BLaER1 treated with 17β-estradiol and CSF1 and Interleukin-3, amounts not matched to agents 10 nM and 100 nM (cell line): ENCODE data around the gene QPRT.
"Not testable (repeated sequence)": the region's sequence is repeated elsewhere in the genome, so short reads cannot be mapped to it uniquely, and the experiment has no call there.

Experiments used
- H3K27ac ChIP-seq, 11 experiments: shearing (Covaris generic); formaldehyde crosslinking; 2 replicates each; pipeline ENCODE4 v1.8.1; 2022
- H3K27me3 ChIP-seq, 11 experiments: shearing (Covaris generic); formaldehyde crosslinking; 2 replicates each; pipeline ENCODE4 v1.8.1; 2022
- H3K36me3 ChIP-seq, 11 experiments: shearing (Covaris generic); formaldehyde crosslinking; 2 replicates each; pipeline ENCODE4 v1.8.1; 2022
- H3K4me1 ChIP-seq, 10 experiments: shearing (Covaris generic); formaldehyde crosslinking; 2 replicates each; pipeline ENCODE4 v1.8.1; 2022
- H3K4me2 ChIP-seq, 11 experiments: shearing (Covaris generic); formaldehyde crosslinking; 2 replicates each; pipeline ENCODE4 v1.8.1; 2022
- H3K4me3 ChIP-seq, 10 experiments: shearing (Covaris generic); formaldehyde crosslinking; 2 replicates each; pipeline ENCODE4 v1.8.1; 2022
- H3K9ac ChIP-seq, 11 experiments: shearing (Covaris generic); formaldehyde crosslinking; 2 replicates each; pipeline ENCODE4 v1.8.1; 2022
- H3K9me3 ChIP-seq, 11 experiments: shearing (Covaris generic); formaldehyde crosslinking; replicated peaks in 1 of 11; 2 replicates each; pipeline ENCODE4 v1.8.1; 2022
- H4K20me1 ChIP-seq, 11 experiments: shearing (Covaris generic); formaldehyde crosslinking; 2 replicates each; pipeline ENCODE4 v1.8.1; 2022
- Cebpa-rat ChIP-seq, 11 experiments: shearing (Covaris generic); IDR thresholded peaks; 2 replicates each; pipeline ENCODE4 v1.8.1; 2022

The QPRT gene

DNA sequence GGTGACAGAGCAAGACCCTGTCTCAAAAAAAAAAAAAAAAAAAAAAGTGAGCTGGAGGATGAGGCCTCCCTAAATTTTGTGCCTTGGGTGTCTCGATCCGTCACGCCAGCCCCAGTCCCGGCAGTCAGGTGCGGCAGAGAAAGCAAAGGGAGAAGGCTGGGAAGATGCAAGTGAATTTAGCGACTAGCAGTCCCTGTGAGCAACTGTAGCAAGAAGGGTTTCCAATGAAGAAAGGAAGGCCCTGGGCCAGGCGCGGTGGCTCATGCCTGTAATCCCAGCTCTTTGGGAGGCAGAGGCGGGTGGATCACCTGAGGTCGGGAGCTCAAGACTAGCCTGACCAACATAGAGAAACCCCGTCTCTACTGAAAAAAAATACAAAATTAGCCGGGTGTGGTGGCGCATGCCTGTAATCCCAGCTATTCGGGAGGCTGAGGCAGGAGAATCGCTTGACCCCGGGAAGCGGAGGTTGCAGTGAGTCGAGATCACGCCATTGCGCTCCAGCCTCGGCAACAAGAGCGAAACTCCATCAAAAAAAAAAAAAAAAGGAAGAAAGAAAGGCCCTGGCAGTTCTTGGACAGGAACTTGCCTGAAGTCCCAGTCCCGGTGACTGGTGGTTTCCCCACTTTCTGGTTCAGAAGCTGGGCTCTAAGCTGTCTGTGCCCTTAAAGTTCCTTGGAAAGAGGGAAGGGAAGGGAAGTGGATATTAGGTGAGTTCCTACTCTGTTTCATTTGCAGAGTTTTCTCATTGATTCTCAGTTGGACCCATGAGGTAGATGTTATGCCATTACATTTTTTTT, 1.8 kb upstream of the QPRT start:
- peak overlapping the region in 9 of 11 experiments; percentile 0 to 93 (median 86); a peak in 14 of 22 replicates for H3K27ac ChIP-seq
- no peak overlapping the region for H3K4me3 ChIP-seq

DNA sequence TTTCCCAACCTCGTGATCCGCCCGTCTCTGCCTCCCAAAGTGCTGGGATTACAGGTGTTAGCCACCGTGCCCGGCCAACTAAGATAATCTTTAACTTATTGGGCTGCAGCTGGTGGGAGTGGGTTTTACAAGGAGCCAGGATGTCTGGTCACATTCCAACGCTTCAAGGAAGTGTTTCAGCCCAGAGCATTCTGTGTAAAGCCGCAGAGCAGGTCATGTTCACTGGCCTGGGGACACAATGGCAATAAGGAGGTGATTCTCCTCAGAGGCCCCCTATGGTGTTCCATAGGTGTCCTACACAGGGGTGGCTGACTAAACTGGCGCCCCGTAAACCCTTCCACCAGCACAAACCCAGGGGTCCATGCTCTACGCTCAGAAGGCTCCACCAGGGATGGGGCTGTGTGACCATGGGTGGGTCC, 1.2 kb downstream of the QPRT start:
- peak overlapping the region; percentile 46 to 70 (median 59) for H3K4me3 ChIP-seq
- no peak for TF ChIP-seq Cebpa-rat (IDR thresholded peaks at IDR 0.05)
- peak overlapping the region in 10 of 11 experiments; percentile 60 to 93 (median 86); a peak in 21 of 22 replicates for H3K27ac ChIP-seq
- H3K36me3 ChIP-seq, result peaks cover 0 to 25% (median 10%) of the 10 kb centered on the region in 11 experiments; a peak in 14 of 22 replicates
- no peaks in the 10 kb centered on the region for H3K27me3 ChIP-seq
- peaks cover 61 to 97% (median 92%) of the 10 kb centered on the region in 10 experiments for H3K4me1 ChIP-seq
- H3K4me2 ChIP-seq, result peak overlapping the region; percentile 78 to 97 (median 90)
- H3K9me3 ChIP-seq, result no peaks in the 10 kb centered on the region
- H3K9ac ChIP-seq, result peak overlapping the region; percentile 64 to 86 (median 78); a peak in 21 of 22 replicates
- peaks cover 0 to 13% (median 0%) of the 10 kb centered on the region in 11 experiments; a peak in 3 of 22 replicates for H4K20me1 ChIP-seq

More for the DNA sequence above, 1.8 kb upstream of the QPRT start:
- Histone ChIP-seq H3K4me1 (peaks cover 74 to 100% (median 98%) of the 10 kb centered on the region in 10 experiments), H3K27me3 (no peaks in the 10 kb centered on the region), H4K20me1 (peaks cover 0 to 33% (median 0%) of the 10 kb centered on the region in 11 experiments; a peak in 6 of 22 replicates), H3K4me2 (peak overlapping the region; percentile 78 to 97 (median 90)), H3K9ac (peak overlapping the region in 8 of 11 experiments; percentile 2 to 80 (median 40); a peak in 10 of 22 replicates), H3K9me3 (no peaks in the 10 kb centered on the region), H3K36me3 (peaks cover 0 to 6% (median 0%) of the 10 kb centered on the region in 11 experiments; a peak in 3 of 22 replicates)
- no peak for TF ChIP-seq Cebpa-rat (IDR thresholded peaks at IDR 0.05)

DNA sequence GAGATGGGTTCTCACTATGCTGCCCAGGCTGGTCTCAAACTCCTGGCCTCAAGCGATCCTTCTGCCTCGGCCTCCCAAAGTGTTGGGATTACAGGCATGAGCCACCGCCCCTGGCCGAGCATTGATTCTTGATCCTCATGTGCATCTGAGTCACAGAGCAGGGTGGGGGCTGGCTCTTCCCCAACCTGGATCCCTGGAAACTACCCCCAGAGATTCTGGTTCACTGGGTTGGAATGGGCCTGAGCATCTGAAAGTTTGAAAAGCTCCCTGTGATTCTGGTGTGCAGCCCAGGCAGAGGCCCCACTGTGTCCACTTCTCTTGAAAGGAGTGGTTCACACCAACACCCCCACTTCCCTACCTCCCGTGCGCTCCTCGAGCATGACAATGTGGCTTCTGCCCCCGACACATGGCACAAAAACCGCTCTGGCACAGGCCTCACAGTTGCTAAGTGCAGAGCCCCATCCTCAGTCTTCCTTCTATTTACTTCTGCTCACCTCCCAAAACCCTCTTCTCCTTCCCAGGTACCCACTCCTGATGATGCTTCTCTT, 4.6 kb downstream of the QPRT start:
- peaks cover 42 to 92% (median 85%) of the 10 kb centered on the region in 10 experiments for H3K4me1 ChIP-seq
- no peaks in the 10 kb centered on the region for H4K20me1 ChIP-seq
- no peak overlapping the region for H3K4me3 ChIP-seq

DNA sequence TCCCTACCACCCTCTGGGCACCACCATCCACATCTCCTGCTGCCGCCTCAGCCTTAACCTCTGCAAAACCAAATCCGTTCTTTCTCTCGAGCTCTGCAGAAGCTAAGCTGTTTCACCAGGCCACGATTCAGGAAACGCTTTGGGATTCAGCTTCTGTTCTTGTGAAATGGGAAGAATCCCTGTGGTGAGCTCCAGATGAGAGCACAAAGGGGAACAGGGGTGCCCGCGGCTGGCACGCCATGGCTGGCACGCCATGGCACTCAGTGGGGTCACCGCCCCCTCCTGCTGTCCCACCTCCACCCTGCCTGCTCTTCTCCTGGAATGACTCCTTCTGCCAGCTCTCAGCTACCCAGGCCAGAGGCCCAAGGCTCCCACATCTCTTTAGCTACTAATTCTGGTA, 5.7 kb downstream of the QPRT start:
- Histone ChIP-seq H3K4me3 (no peak overlapping the region), H3K9me3 (peaks cover 0 to 4% (median 0%) of the 10 kb centered on the region in 11 experiments; a peak in 2 of 22 replicates), H3K4me1 (peaks cover 32 to 89% (median 74%) of the 10 kb centered on the region in 10 experiments), H3K36me3 (peaks cover 0 to 42% (median 13%) of the 10 kb centered on the region in 11 experiments; a peak in 14 of 22 replicates), H3K9ac (0 out of 22 replicates have a peak overlapping the region, but pooled peaks of 2 of the 11 experiments have one; percentile 5 to 22), H4K20me1 (no peaks in the 10 kb centered on the region), H3K27me3 (no peaks in the 10 kb centered on the region), H3K4me2 (peak overlapping the region in 8 of 11 experiments; percentile 21 to 75 (median 37); a peak in 14 of 22 replicates), H3K27ac (peak overlapping the region in 1 of 11 experiments; percentile 40; a peak in 3 of 22 replicates)
- no peak for TF ChIP-seq Cebpa-rat (IDR thresholded peaks at IDR 0.05)

More for the DNA sequence above, 4.6 kb downstream of the QPRT start:
- peak overlapping the region in 2 of 11 experiments; percentile 3 to 12; a peak in 1 of 22 replicates for H3K27ac ChIP-seq
- no peak for TF ChIP-seq Cebpa-rat (IDR thresholded peaks at IDR 0.05)
- H3K4me2 ChIP-seq, result peak overlapping the region in 10 of 11 experiments; percentile 12 to 75 (median 37); a peak in 15 of 22 replicates
- peaks cover 0 to 33% (median 13%) of the 10 kb centered on the region in 11 experiments; a peak in 14 of 22 replicates for H3K36me3 ChIP-seq
- H3K9ac ChIP-seq, result no peak overlapping the region
- no peaks in the 10 kb centered on the region for H3K27me3 ChIP-seq
- no peaks in the 10 kb centered on the region for H3K9me3 ChIP-seq

DNA sequence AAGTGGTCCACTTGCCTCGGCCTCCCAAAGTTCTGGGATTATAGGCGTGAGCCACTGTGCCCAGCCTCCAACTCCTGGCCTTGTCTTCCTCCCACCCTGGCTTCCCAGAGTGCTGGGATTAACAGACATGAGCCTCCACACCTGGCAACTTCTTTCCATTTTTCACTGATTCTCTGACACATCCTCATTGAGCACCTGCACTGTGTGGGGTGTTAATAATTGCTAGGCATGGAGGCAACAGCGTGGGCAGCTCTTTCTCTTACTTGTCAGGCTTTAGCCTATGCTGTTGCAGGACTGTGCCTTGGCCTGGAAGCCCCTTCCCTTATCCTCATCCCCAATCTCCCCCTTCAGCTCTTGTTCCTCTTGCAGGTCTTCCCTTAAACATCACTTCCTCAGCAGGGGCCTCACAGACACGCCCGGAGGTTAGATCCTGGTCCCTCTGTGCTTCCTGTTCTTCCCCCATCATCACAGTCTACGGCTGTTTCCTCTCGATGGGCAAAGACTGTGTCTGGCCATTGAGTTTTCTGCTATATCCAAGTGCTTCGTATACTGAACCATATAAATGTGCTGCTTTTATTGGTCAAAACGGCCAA, 7.9 kb downstream of the QPRT start:
- peaks cover 24 to 78% (median 62%) of the 10 kb centered on the region in 10 experiments for H3K4me1 ChIP-seq

GRCh38 chr16:29687755-29688154, 8.8 kb downstream of the QPRT start:
- no peak overlapping the region for H3K4me3 ChIP-seq
- peak overlapping the region in 3 of 11 experiments; percentile 24 to 50 (median 29); a peak in 4 of 22 replicates for H3K27ac ChIP-seq
- 0 out of 22 replicates have a peak overlapping the region, but pooled peaks of 1 of the 11 experiments have one; percentile 21 for H3K9ac ChIP-seq
- H3K4me1 ChIP-seq, result peaks cover 24 to 79% (median 62%) of the 10 kb centered on the region in 10 experiments
- no peak for TF ChIP-seq Cebpa-rat (IDR thresholded peaks at IDR 0.05)
- peaks cover 0 to 15% (median 5%) of the 10 kb centered on the region in 11 experiments; a peak in 5 of 22 replicates for H3K9me3 ChIP-seq
- H3K4me2 ChIP-seq, result peak overlapping the region in 10 of 11 experiments; percentile 60 to 86 (median 68); a peak in 17 of 22 replicates
- H4K20me1 ChIP-seq, result no peaks in the 10 kb centered on the region
- H3K27me3 ChIP-seq, result no peaks in the 10 kb centered on the region
- H3K36me3 ChIP-seq, result peaks cover 0 to 45% (median 17%) of the 10 kb centered on the region in 11 experiments; a peak in 15 of 22 replicates

More for the DNA sequence above, 7.9 kb downstream of the QPRT start:
- peaks cover 0 to 15% (median 5%) of the 10 kb centered on the region in 11 experiments; a peak in 5 of 22 replicates for H3K9me3 ChIP-seq
- H4K20me1 ChIP-seq, result no peaks in the 10 kb centered on the region
- H3K9ac ChIP-seq, result peak overlapping the region in 3 of 11 experiments; percentile 14 to 45 (median 21); a peak in 5 of 22 replicates
- no peak overlapping the region for H3K4me3 ChIP-seq
- H3K36me3 ChIP-seq, result peaks cover 0 to 46% (median 17%) of the 10 kb centered on the region in 11 experiments; a peak in 15 of 22 replicates
- no peaks in the 10 kb centered on the region for H3K27me3 ChIP-seq
- H3K4me2 ChIP-seq, result peak overlapping the region; percentile 58 to 86 (median 66)
- no peak for TF ChIP-seq Cebpa-rat (IDR thresholded peaks at IDR 0.05)
- H3K27ac ChIP-seq, result peak overlapping the region in 8 of 11 experiments; percentile 9 to 50 (median 22); a peak in 11 of 22 replicates

- Histone ChIP-seq H3K9me3 (peaks cover 0 to 15% (median 5%) of the 10 kb centered on the region in 11 experiments; a peak in 5 of 22 replicates), H4K20me1 (no peaks in the 10 kb centered on the region), H3K9ac (no peak overlapping the region), H3K4me2 (peak overlapping the region in 6 of 11 experiments; percentile 60 to 86 (median 71); a peak in 9 of 22 replicates), H3K27ac (peak overlapping the region in 2 of 11 experiments; percentile 24 to 50; a peak in 2 of 22 replicates), H3K36me3 (peaks cover 0 to 41% (median 14%) of the 10 kb centered on the region in 11 experiments; a peak in 15 of 22 replicates), H3K27me3 (no peaks in the 10 kb centered on the region), H3K4me3 (no peak overlapping the region), H3K4me1 (peaks cover 24 to 81% (median 63%) of the 10 kb centered on the region in 10 experiments)
- TF ChIP-seq Cebpa-rat (IDR thresholded peaks at IDR 0.05), result no peak
Measured at GRCh38 chr16:29688172-29688571, 9.2 kb downstream of the QPRT start.

- H3K4me3 ChIP-seq, H3K9ac ChIP-seq, H4K20me1 ChIP-seq, H3K27me3 ChIP-seq, H3K27ac ChIP-seq: not testable (repeated sequence)
- peaks cover 27 to 81% (median 62%) of the 10 kb centered on the region in 10 experiments for H3K4me1 ChIP-seq
- peaks cover 0 to 26% (median 8%) of the 10 kb centered on the region in 11 experiments; a peak in 13 of 22 replicates for H3K36me3 ChIP-seq
- H3K9me3 ChIP-seq, result peaks cover 0 to 15% (median 6%) of the 10 kb centered on the region in 11 experiments; a peak in 7 of 22 replicates
- H3K4me2 ChIP-seq, result 0 out of 22 replicates have a peak overlapping the region, but pooled peaks of 1 of the 11 experiments have one; percentile 9
Measured at GRCh38 chr16:29689490-29690351, 10.7 kb downstream of the QPRT start.

GRCh38 chr16:29692606-29693005, 13.6 kb downstream of the QPRT start:
- not testable (repeated sequence) for H3K4me3 ChIP-seq, H4K20me1 ChIP-seq, H3K9ac ChIP-seq, H3K27me3 ChIP-seq
- Histone ChIP-seq H3K36me3 (peaks cover 9 to 31% (median 15%) of the 10 kb centered on the region in 11 experiments; a peak in 20 of 22 replicates), H3K27ac (peak overlapping the region in 2 of 11 experiments; percentile 5 to 77; a peak in 1 of 22 replicates), H3K9me3 (peaks cover 8 to 27% (median 14%) of the 10 kb centered on the region in 11 experiments; a peak in 21 of 22 replicates), H3K4me1 (peaks cover 14 to 64% (median 55%) of the 10 kb centered on the region in 10 experiments), H3K4me2 (0 out of 22 replicates have a peak overlapping the region, but pooled peaks of 1 of the 11 experiments have one; percentile 1)
